Naive B cell (primary cell): ENCODE measurements around the gene HEG1. TPM values are rescaled to one million over a fixed set of nuclear protein-coding genes. Genes with fewer than 3 reads are reported as not detected.

Source experiments
- ATAC-seq, 2 donors: fragments of 150-1000 bp; cut with Tn5 transposase; 2 replicates each; pipeline ENCODE4 v1.10.0; 2021; ENCODE audit warnings: low read depth in 2 of 2, mild to moderate bottlenecking in 2 of 2, moderate library complexity in 2 of 2
- DNase-seq: peaks from one replicate; pipeline ENCODE4 v3.0.0; 2022
- H3K27ac Mint-ChIP-seq, 6 donors: one replicate each; pipeline ENCODE4 v1.8.0; 2020 to 2022; ENCODE audit warnings: mild to moderate bottlenecking in 6 of 6, mixed read lengths in 6 of 6, moderate library complexity in 5 of 6, inconsistent platforms in 2 of 6
- H3K27me3 Mint-ChIP-seq, 3 donors: one replicate each; pipeline ENCODE4 v1.8.0; 2021 to 2022; ENCODE audit warnings: mixed read lengths in 3 of 3, mild to moderate bottlenecking in 1 of 3
- H3K36me3 Mint-ChIP-seq, 2 donors: one replicate each; pipeline ENCODE4 v1.8.0; 2020 to 2022; ENCODE audit warnings: mixed read lengths in 2 of 2, inconsistent platforms in 1 of 2, mild to moderate bottlenecking in 1 of 2
- H3K4me1 Mint-ChIP-seq, 3 donors: one replicate each; pipeline ENCODE4 v1.8.0; 2020 to 2022; ENCODE audit warnings: mixed read lengths in 3 of 3, inconsistent platforms in 1 of 3, mild to moderate bottlenecking in 1 of 3, moderate library complexity in 1 of 3
- H3K4me3 Mint-ChIP-seq, 8 donors: one replicate each; pipeline ENCODE4 v1.8.0; 2020 to 2022; ENCODE audit warnings: mild to moderate bottlenecking in 8 of 8, mixed read lengths in 8 of 8, moderate library complexity in 8 of 8, inconsistent platforms in 2 of 8
- H3K9me3 Mint-ChIP-seq, 7 donors: one replicate each; pipeline ENCODE4 v1.8.0; 2020 to 2022; ENCODE audit warnings: mixed read lengths in 7 of 7, mild to moderate bottlenecking in 5 of 7, inconsistent platforms in 2 of 7, moderate library complexity in 1 of 7
- polyA plus RNA-seq, 6 donors: library from polyadenylated mRNA; unstranded; fragments of 300-500 nt; fragmentation: Illumina TruSeq; gene quantifications; one replicate each; pipeline ENCODE4 v1.2.3, GENCODE V29; 2021; ENCODE audit warnings: low read depth in 6 of 6

HEG1 gene
- polyA plus RNA-seq, 6 donors from 2014 or later: 0.73 to 1.8 (median 1.1) TPM; not detected in 1

- Mint-ChIP-seq H3K36me3 (no peaks in the 10 kb centered on the region), H3K27me3 (peaks cover 0 to 5% (median 4%) of the 10 kb centered on the region in 3 donors), H3K4me1 (no peaks in the 10 kb centered on the region), H3K9me3 (peaks cover 0 to 5% (median 1%) of the 10 kb centered on the region in 7 donors), H3K27ac (no peak overlapping the region), H3K4me3 (no peak overlapping the region)
- ATAC-seq (no peak), DNase-seq (no peak)
Measured at GRCh38 chr3:124952282-124952855, 103.4 kb downstream of the HEG1 start.

- Mint-ChIP-seq H3K27me3 (peaks cover 0 to 5% (median 4%) of the 10 kb centered on the region in 3 donors), H3K36me3 (no peaks in the 10 kb centered on the region), H3K4me1 (no peaks in the 10 kb centered on the region), H3K4me3 (no peak overlapping the region), H3K9me3 (peaks cover 0 to 4% (median 0%) of the 10 kb centered on the region in 7 donors), H3K27ac (no peak overlapping the region)
- ATAC-seq (no peak), DNase-seq (no peak)
Measured at GRCh38 chr3:124951511-124952281, 104.1 kb downstream of the HEG1 start.

DNA sequence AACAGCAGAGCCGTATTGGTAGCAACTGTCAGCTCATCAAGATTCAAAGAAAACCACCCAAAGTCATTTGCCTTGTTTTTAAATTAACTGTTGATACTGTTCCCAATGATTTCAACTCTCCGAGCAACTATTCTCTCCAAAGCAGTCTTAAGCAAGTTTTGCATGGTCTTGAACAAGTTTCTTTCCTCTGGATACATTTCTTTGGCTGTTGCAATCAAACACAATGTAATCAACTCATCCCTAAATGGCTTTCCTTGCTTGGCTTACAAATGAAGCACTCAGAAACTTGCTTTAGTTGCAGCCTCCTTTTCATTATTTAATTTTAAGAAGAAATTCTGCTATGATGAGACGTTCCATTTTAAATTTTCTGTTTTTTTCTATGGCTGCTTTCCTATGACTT lies 105.8 kb downstream of the HEG1 start:
- ATAC-seq (no peak), DNase-seq (no peak)
- Mint-ChIP-seq H3K9me3 (no peaks in the 10 kb centered on the region), H3K36me3 (no peaks in the 10 kb centered on the region), H3K27me3 (peaks cover 0 to 8% (median 5%) of the 10 kb centered on the region in 3 donors), H3K4me3 (no peak overlapping the region), H3K4me1 (no peaks in the 10 kb centered on the region), H3K27ac (no peak overlapping the region)

GRCh38 chr3:124942613-124943012 lies 113.2 kb downstream of the HEG1 start:
- ATAC-seq: no peak
- Mint-ChIP-seq H3K27me3 (peaks cover 12 to 29% (median 24%) of the 10 kb centered on the region in 3 donors), H3K4me3 (no peak overlapping the region), H3K9me3 (no peaks in the 10 kb centered on the region), H3K36me3 (no peaks in the 10 kb centered on the region), H3K27ac (no peak overlapping the region), H3K4me1 (peaks cover 0 to 5% (median 0%) of the 10 kb centered on the region in 3 donors)
- DNase-seq: no peak

- Mint-ChIP-seq H3K27me3 (peaks cover 12 to 35% (median 30%) of the 10 kb centered on the region in 3 donors), H3K4me1 (peaks cover 0 to 5% (median 0%) of the 10 kb centered on the region in 3 donors), H3K27ac (no peak overlapping the region), H3K9me3 (no peaks in the 10 kb centered on the region), H3K36me3 (no peaks in the 10 kb centered on the region), H3K4me3 (no peak overlapping the region)
- DNase-seq: no peak
- no peak for ATAC-seq
Measured at GRCh38 chr3:124941771-124942170, 114.0 kb downstream of the HEG1 start.

DNA sequence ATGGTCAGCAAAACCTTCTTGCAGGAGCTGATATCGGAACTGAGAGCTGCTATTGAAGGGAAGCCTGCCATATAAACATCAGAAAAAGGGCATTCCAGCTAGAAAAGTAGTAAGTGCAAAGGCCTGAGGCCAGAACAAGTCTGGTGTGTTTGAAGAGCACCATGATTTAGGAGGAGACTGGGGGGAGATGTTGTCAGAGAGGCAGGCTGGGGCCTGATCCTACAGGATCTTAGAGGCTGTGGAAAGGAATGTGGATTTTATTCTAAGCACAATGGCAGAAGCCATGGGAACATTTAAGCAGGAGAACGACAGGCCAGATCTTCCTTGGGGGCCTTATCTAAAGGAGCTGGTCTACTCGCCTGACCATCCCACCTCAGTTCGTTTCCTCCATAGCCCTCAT lies 116.1 kb downstream of the HEG1 start:
- no peaks in the 10 kb centered on the region for H3K9me3 Mint-ChIP-seq
- H3K36me3 Mint-ChIP-seq: no peaks in the 10 kb centered on the region
- H3K4me3 Mint-ChIP-seq: peak overlapping the region in 1 of 8 donors; percentile 23

GRCh38 chr3:124938896-124939295 lies 116.9 kb downstream of the HEG1 start:
- Mint-ChIP-seq H3K4me1 (peaks cover 0 to 5% (median 0%) of the 10 kb centered on the region in 3 donors), H3K9me3 (no peaks in the 10 kb centered on the region), H3K27ac (no peak overlapping the region), H3K36me3 (no peaks in the 10 kb centered on the region), H3K27me3 (peaks cover 12 to 30% (median 22%) of the 10 kb centered on the region in 3 donors), H3K4me3 (no peak overlapping the region)
- ATAC-seq: no peak
- no peak for DNase-seq

More for the DNA sequence above, 116.1 kb downstream of the HEG1 start:
- ATAC-seq (no peak), DNase-seq (no peak)
- no peak overlapping the region for H3K27ac Mint-ChIP-seq
- H3K4me1 Mint-ChIP-seq: peaks cover 0 to 5% (median 0%) of the 10 kb centered on the region in 3 donors
- H3K27me3 Mint-ChIP-seq: peaks cover 12 to 30% (median 27%) of the 10 kb centered on the region in 3 donors

DNA sequence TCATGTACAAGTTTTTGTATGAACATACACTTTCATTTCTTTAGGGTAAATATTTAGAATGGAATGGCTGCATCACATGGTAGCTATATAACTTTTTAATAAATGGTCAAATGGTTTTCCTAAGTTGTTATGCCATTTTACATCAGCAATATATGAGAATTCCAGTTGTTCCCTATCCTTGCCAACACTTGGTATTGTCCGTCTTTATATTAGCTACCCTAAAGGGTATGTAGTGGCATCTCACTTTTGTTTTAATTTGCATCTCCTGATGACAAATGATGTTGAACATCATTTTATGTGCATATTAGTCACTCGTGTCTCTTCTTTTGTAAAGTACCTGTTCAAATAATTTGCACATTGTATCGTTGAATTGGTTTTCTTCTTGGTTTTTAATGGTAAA lies 118.7 kb downstream of the HEG1 start:
- ATAC-seq (no peak), DNase-seq (no peak)
- no peak overlapping the region for H3K27ac Mint-ChIP-seq
- H3K4me1 Mint-ChIP-seq: peaks cover 0 to 5% (median 0%) of the 10 kb centered on the region in 3 donors
- H3K36me3 Mint-ChIP-seq: no peaks in the 10 kb centered on the region
- peaks cover 12 to 30% (median 24%) of the 10 kb centered on the region in 3 donors for H3K27me3 Mint-ChIP-seq
- H3K9me3 Mint-ChIP-seq: no peaks in the 10 kb centered on the region
- H3K4me3 Mint-ChIP-seq: no peak overlapping the region

GRCh38 chr3:124935794-124936542 lies 119.8 kb downstream of the HEG1 start:
- H3K9me3 Mint-ChIP-seq: no peaks in the 10 kb centered on the region
- H3K4me1 Mint-ChIP-seq: no peaks in the 10 kb centered on the region
- ATAC-seq: no peak

GRCh38 chr3:124935264-124935663 lies 120.5 kb downstream of the HEG1 start:
- no peak overlapping the region for H3K4me3 Mint-ChIP-seq
- no peak for ATAC-seq
- H3K9me3 Mint-ChIP-seq: no peaks in the 10 kb centered on the region
- DNase-seq: no peak
- H3K27me3 Mint-ChIP-seq: peaks cover 12 to 30% (median 27%) of the 10 kb centered on the region in 3 donors
- peak overlapping the region in 1 of 6 donors; percentile 30 for H3K27ac Mint-ChIP-seq
- no peaks in the 10 kb centered on the region for H3K4me1 Mint-ChIP-seq
- H3K36me3 Mint-ChIP-seq: no peaks in the 10 kb centered on the region

More at GRCh38 chr3:124935794-124936542, 119.8 kb downstream of the HEG1 start:
- no peak for DNase-seq
- H3K36me3 Mint-ChIP-seq: no peaks in the 10 kb centered on the region
- no peak overlapping the region for H3K4me3 Mint-ChIP-seq
- peaks cover 12 to 30% (median 24%) of the 10 kb centered on the region in 3 donors for H3K27me3 Mint-ChIP-seq
- H3K27ac Mint-ChIP-seq: no peak overlapping the region

DNA sequence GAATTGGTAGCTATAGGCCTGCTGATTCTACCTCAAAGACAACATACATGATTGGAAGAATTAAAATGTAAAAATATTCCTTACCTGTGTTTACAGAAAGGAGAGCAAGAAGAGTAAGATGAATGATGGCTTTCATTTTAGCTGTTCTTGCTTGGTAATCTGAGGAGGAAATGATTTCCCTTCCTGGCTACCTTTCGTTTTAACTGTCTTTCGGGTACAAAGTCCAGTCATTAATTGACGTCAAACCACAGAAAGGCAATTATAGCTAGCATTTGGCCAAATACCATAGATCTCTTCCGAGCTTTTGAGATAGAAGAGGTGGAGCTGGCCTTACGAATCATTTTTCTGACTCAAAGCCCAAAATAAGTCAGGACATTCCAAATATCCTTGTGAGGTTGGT lies 121.2 kb downstream of the HEG1 start, which contains the start of gene MUC13:
Gene MUC13, minus strand, starts transcription at position 175 of the 400 bp plus-strand sequence. Its CDS starts 39 bp downstream, at position 136.
- H3K27ac Mint-ChIP-seq: peak within 1 kb of the TSS in 3 of 6 donors; percentile 30 to 62 (median 37)
- no peaks in the 10 kb centered on the region for H3K4me1 Mint-ChIP-seq
- no peak for ATAC-seq
- no peaks in the 10 kb centered on the region for H3K36me3 Mint-ChIP-seq
- H3K9me3 Mint-ChIP-seq: no peaks in the 10 kb centered on the region
- no peak within 1 kb of the TSS for H3K4me3 Mint-ChIP-seq
- DNase-seq: no peak
- peaks cover 8 to 26% (median 24%) of the 10 kb centered on the region in 3 donors for H3K27me3 Mint-ChIP-seq

DNA sequence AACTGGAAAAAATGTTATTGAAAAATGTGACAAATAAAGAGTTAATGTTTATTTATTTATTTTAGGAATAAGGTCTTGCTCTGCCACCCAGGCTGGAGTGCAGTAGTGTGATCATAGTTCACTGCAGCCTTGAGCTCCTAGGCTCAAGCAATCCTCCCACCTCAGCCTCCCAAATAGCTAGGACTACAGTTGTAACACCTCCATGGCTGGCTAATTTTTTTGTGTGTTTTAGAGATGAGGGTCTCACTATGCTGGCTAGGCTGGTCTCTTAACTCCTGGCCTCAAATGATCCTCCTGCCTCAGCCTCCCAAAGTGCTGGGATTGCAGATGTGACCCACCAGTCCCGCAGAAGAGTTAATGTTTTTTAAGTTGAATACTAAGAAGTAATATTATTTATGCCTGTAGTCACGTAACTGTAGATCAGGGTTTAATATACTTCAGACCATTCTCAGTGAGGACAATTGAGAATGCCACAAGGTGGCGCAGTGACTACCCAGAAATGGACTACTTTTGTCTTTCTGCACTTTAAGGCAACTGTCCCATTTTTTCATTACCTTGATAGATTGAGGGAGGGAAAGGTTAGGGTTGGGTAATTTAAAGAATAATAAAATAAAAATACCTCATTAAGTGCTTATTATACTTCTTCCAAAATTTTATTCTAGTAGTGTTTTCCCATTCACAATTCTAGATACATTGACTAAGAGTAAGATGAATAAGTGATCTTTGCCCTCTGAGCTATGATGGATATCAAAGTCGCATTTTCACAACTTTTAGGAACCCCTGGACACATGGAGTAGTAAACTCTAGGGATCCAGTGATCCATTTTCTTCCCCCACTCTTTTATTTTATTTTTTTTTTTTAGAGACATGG lies 127.2 kb downstream of the HEG1 start:
- no peak for DNase-seq
- Mint-ChIP-seq H3K4me1 (no peaks in the 10 kb centered on the region), H3K27me3 (peaks cover 0 to 20% (median 13%) of the 10 kb centered on the region in 3 donors), H3K36me3 (no peaks in the 10 kb centered on the region), H3K9me3 (no peaks in the 10 kb centered on the region), H3K27ac (peak overlapping the region in 1 of 6 donors; percentile 68), H3K4me3 (no peak overlapping the region)
- peak in 1 of 2 donors; percentile 30 for ATAC-seq
